Small intestine (tissue), 7 donors: ENCODE measurements around the gene POLR3F. TPM values are rescaled to one million over a fixed set of nuclear protein-coding genes. Genes with fewer than 3 reads are reported as not detected.

ENCODE experiments used
- DNase-seq, 2 donors: peaks; one replicate each; pipeline versions ENCODE4 v3.0.0 to v3.0.0-alpha.2; 2013
- FAIRE-seq: peaks from 2 replicates; lab custom pipeline; 2012; peaks lifted over from hg19 to GRCh38; lab: Jason Lieb, UNC
- H3K27ac ChIP-seq, 3 donors: one replicate each; pipeline ENCODE4 v1.5.1; 2013; ENCODE audit warnings: low read length in 2 of 3, mild to moderate bottlenecking in 2 of 3, control low read depth in 1 of 3, inconsistent platforms in 1 of 3, low read depth in 1 of 3, moderate library complexity in 1 of 3
- H3K27me3 ChIP-seq, 3 donors: one replicate each; pipeline ENCODE4 v1.6.1; 2013; ENCODE audit warnings: low read length in 3 of 3, inconsistent platforms in 1 of 3; ENCODE audit not compliant: control insufficient read depth in 3 of 3, insufficient read depth in 3 of 3
- H3K36me3 ChIP-seq, 3 donors: one replicate each; pipeline ENCODE4 v1.6.1; 2013; ENCODE audit warnings: low read length in 3 of 3, inconsistent platforms in 1 of 3, low read depth in 1 of 3, mild to moderate bottlenecking in 1 of 3, moderate library complexity in 1 of 3; ENCODE audit not compliant: control insufficient read depth in 3 of 3, insufficient read depth in 2 of 3
- H3K4me1 ChIP-seq, 3 donors: one replicate each; pipeline ENCODE4 v1.6.1; 2013; ENCODE audit warnings: low read length in 2 of 3, inconsistent platforms in 1 of 3, low read depth in 1 of 3, mild to moderate bottlenecking in 1 of 3, moderate library complexity in 1 of 3; ENCODE audit not compliant: control insufficient read depth in 3 of 3, insufficient read depth in 2 of 3
- H3K4me3 ChIP-seq, 3 donors: one replicate each; pipeline ENCODE4 v1.5.1; 2013; ENCODE audit warnings: low read length in 3 of 3, control low read depth in 1 of 3, inconsistent platforms in 1 of 3, low read depth in 1 of 3, mild to moderate bottlenecking in 1 of 3, moderate library complexity in 1 of 3
- H3K9me3 ChIP-seq, 2 donors: one replicate each; pipeline ENCODE4 v1.6.1; 2013; ENCODE audit warnings: low read depth in 1 of 2, low read length in 1 of 2; ENCODE audit not compliant: control insufficient read depth in 2 of 2, insufficient read depth in 1 of 2
- WGBS, 3 donors: extraction: QIAGEN DNeasy Blood & Tissue Kit; methylation state at CpG; one replicate each; pipeline ENCODE4 v1.1.7; 2013; 5-methylcytosine and 5-hydroxymethylcytosine counted together
- polyA plus RNA-seq, 4 donors: library from polyadenylated mRNA; stranded (reverse) in 3 of 4; unstranded in 1 of 4; fragments of 200-250 nt in 3 of 4; fragments of 120-200 nt in 1 of 4; gene quantifications; one replicate each; pipeline versions ENCODE4 v1.2.1 to v1.2.3, GENCODE V29; 2013
- donor health status: healthy with polysubstance abuse.
- donor health status: control.
- donor health status: control.
- donor health status: Bipolar disorder and iron deficiency.
- donor health status: healthy.

POLR3F gene
- polyA plus RNA-seq, 4 donors = 4.9 to 8.5 (median 6.7) TPM

- FAIRE-seq = no peak
- peaks cover 29 to 62% (median 38%) of the 10 kb centered on the region in 3 donors for H3K36me3 ChIP-seq
These were observed 60.6 kb downstream of the POLR3F start for GRCh38 chr20:18527836-18528235.

GRCh38 chr20:18529041-18529440 is 61.9 kb downstream of the POLR3F start:
- Histone ChIP-seq H3K4me3 (no peak overlapping the region), H3K9me3 (no peaks in the 10 kb centered on the region), H3K27ac (no peak overlapping the region), H3K4me1 (no peaks in the 10 kb centered on the region), H3K27me3 (no peaks in the 10 kb centered on the region), H3K36me3 (peaks cover 31 to 60% (median 40%) of the 10 kb centered on the region in 3 donors)
- FAIRE-seq (no peak), DNase-seq (no peak)

More at GRCh38 chr20:18527836-18528235, 60.6 kb downstream of the POLR3F start:
- no peak overlapping the region for H3K4me3 ChIP-seq
- WGBS, 3 donors = 96 to 98% (median 97%) methylated on average over 2 of the region's 2 CpGs
- H3K27me3 ChIP-seq = no peaks in the 10 kb centered on the region
- H3K9me3 ChIP-seq = no peaks in the 10 kb centered on the region
- no peak overlapping the region for H3K27ac ChIP-seq
- no peak for DNase-seq
- no peaks in the 10 kb centered on the region for H3K4me1 ChIP-seq

- no peak overlapping the region for H3K4me3 ChIP-seq
- DNase-seq (no peak), FAIRE-seq (no peak)
- no peak overlapping the region for H3K27ac ChIP-seq
- peaks cover 22 to 48% (median 28%) of the 10 kb centered on the region in 3 donors for H3K36me3 ChIP-seq
- no peaks in the 10 kb centered on the region for H3K9me3 ChIP-seq
- no peaks in the 10 kb centered on the region for H3K27me3 ChIP-seq
- H3K4me1 ChIP-seq = no peaks in the 10 kb centered on the region
- 86 to 97% (median 88%) methylated on average over 6 of the region's 6 CpGs for WGBS, 3 donors
These were observed 65.4 kb downstream of the POLR3F start for GRCh38 chr20:18532626-18533025.

GRCh38 chr20:18533491-18533890 is 66.3 kb downstream of the POLR3F start:
- DNase-seq (no peak), FAIRE-seq (no peak)
- H3K4me3 ChIP-seq = no peak overlapping the region
- H3K9me3 ChIP-seq = no peaks in the 10 kb centered on the region
- H3K4me1 ChIP-seq = no peaks in the 10 kb centered on the region
- WGBS, 3 donors = 30 to 52% (median 33%) methylated on average over 1 of the region's 1 CpG
- no peak overlapping the region for H3K27ac ChIP-seq
- H3K36me3 ChIP-seq = peaks cover 19 to 43% (median 23%) of the 10 kb centered on the region in 3 donors
- H3K27me3 ChIP-seq = no peaks in the 10 kb centered on the region

- no peak for DNase-seq
- H3K4me3 ChIP-seq = no peak overlapping the region
- no peaks in the 10 kb centered on the region for H3K4me1 ChIP-seq
- H3K9me3 ChIP-seq = no peaks in the 10 kb centered on the region
- WGBS, 3 donors = 83 to 87% (median 86%) methylated on average over 6 of the region's 6 CpGs
- no peaks in the 10 kb centered on the region for H3K27me3 ChIP-seq
- peaks cover 19 to 41% (median 20%) of the 10 kb centered on the region in 3 donors for H3K36me3 ChIP-seq
- FAIRE-seq = no peak
- H3K27ac ChIP-seq = no peak overlapping the region
These were observed 66.9 kb downstream of the POLR3F start for GRCh38 chr20:18533978-18534644.

Other genes starting within 250 kb of the POLR3F start
- 10 to 100 TPM in 2 of 4 donors, 1 to 10 TPM in 2; 7.5 to 19.6 (median 10.9) TPM for gene ZNF133, start 178.9 kb upstream of the POLR3F start, polyA plus RNA-seq
- 1 to 10 TPM in 1 of 4 donors, under 1 TPM in 2, not detected in 1; 0.54 to 1.8 (median 0.85) TPM for gene DZANK1, start 360 bp upstream of the POLR3F start, polyA plus RNA-seq
- gene RBBP9, start 29.8 kb downstream of the POLR3F start, polyA plus RNA-seq = 10 to 100 TPM in 1 of 4 donors, 1 to 10 TPM in 3; 5.7 to 24.1 (median 7.2) TPM
- gene SEC23B, start 40.5 kb downstream of the POLR3F start, polyA plus RNA-seq = 10 to 100 TPM; 17.2 to 34.1 (median 24.1) TPM
- gene SMIM26, start 100.0 kb downstream of the POLR3F start, polyA plus RNA-seq = 100 to 1,000 TPM; 106 to 205 (median 156) TPM
- 10 to 100 TPM in 3 of 4 donors, 1 to 10 TPM in 1; 9.6 to 25.8 (median 16.1) TPM for gene DTD1, start 120.7 kb downstream of the POLR3F start, polyA plus RNA-seq